ENCODE results near the gene LTBP1. TPM values are rescaled to one million over a fixed set of nuclear protein-coding genes. Genes with fewer than 3 reads are reported as not detected.

Gene LTBP1
- total RNA-seq, 2 donors from 2014 or later, result 19.4 to 23.1 TPM

GRCh38 chr2:33106115-33106514 is 159.4 kb downstream of the LTBP1 start:
- no peaks in the 10 kb centered on the region for H3K36me3 ChIP-seq
- DNase-seq, result no peak
- no peaks in the 10 kb centered on the region for H3K27me3 ChIP-seq
- no peak overlapping the region for H3K4me3 ChIP-seq
- H3K4me1 ChIP-seq, result no peaks in the 10 kb centered on the region
- H3K9me3 ChIP-seq, result no peaks in the 10 kb centered on the region
- TF ChIP-seq CTCF (IDR thresholded peaks at IDR 0.05), result no peak
- H3K9ac ChIP-seq (ENCODE audit: low read depth in 2 of 2, low read length in 2 of 2), result no peak overlapping the region
- intact Hi-C loops (cut with DNase I), result no loop called here
- H3K27ac ChIP-seq, result no peak overlapping the region

- no peak for DNase-seq
- Histone ChIP-seq H3K9me3 (no peaks in the 10 kb centered on the region), H3K9ac (ENCODE audit: low read depth in 2 of 2, low read length in 2 of 2) (no peak overlapping the region), H3K4me1 (no peaks in the 10 kb centered on the region), H3K4me3 (no peak overlapping the region), H3K36me3 (no peaks in the 10 kb centered on the region), H3K27ac (no peak overlapping the region), H3K27me3 (no peaks in the 10 kb centered on the region)
- intact Hi-C loops (cut with DNase I), result no loop called here
- TF ChIP-seq CTCF (IDR thresholded peaks at IDR 0.05), result no peak
These were observed 161.1 kb downstream of the LTBP1 start for GRCh38 chr2:33107690-33108482.

GRCh38 chr2:33108483-33109443 is 162.0 kb downstream of the LTBP1 start:
- no peaks in the 10 kb centered on the region for H3K9me3 ChIP-seq
- no peak for TF ChIP-seq CTCF (IDR thresholded peaks at IDR 0.05)
- no peak overlapping the region for H3K4me3 ChIP-seq
- intact Hi-C loops (cut with DNase I), result no loop called here
- no peaks in the 10 kb centered on the region for H3K36me3 ChIP-seq
- H3K4me1 ChIP-seq, result no peaks in the 10 kb centered on the region
- H3K9ac ChIP-seq (ENCODE audit: low read depth in 2 of 2, low read length in 2 of 2), result no peak overlapping the region
- no peaks in the 10 kb centered on the region for H3K27me3 ChIP-seq
- DNase-seq, result no peak
- no peak overlapping the region for H3K27ac ChIP-seq

- no peaks in the 10 kb centered on the region for H3K9me3 ChIP-seq
- H3K27me3 ChIP-seq, result no peaks in the 10 kb centered on the region
- TF ChIP-seq CTCF (IDR thresholded peaks at IDR 0.05), result no peak
- no peaks in the 10 kb centered on the region for H3K36me3 ChIP-seq
- DNase-seq, result no peak
- H3K27ac ChIP-seq, result no peak overlapping the region
- intact Hi-C loops (cut with DNase I), result no loop called here
- H3K4me1 ChIP-seq, result no peaks in the 10 kb centered on the region
- H3K9ac ChIP-seq (ENCODE audit: low read depth in 2 of 2, low read length in 2 of 2), result no peak overlapping the region
- H3K4me3 ChIP-seq, result no peak overlapping the region
These were observed 163.7 kb downstream of the LTBP1 start for GRCh38 chr2:33110461-33110860.

- TF ChIP-seq CTCF (IDR thresholded peaks at IDR 0.05), result no peak
- no peaks in the 10 kb centered on the region for H3K9me3 ChIP-seq
- H3K27ac ChIP-seq, result no peak overlapping the region
- intact Hi-C loops (cut with DNase I), result no loop called here
- H3K36me3 ChIP-seq, result no peaks in the 10 kb centered on the region
- no peak overlapping the region for H3K4me3 ChIP-seq
- no peak overlapping the region for H3K9ac ChIP-seq (ENCODE audit: low read depth in 2 of 2, low read length in 2 of 2)
- no peaks in the 10 kb centered on the region for H3K27me3 ChIP-seq
- DNase-seq, result no peak
- no peaks in the 10 kb centered on the region for H3K4me1 ChIP-seq
These were observed 164.3 kb downstream of the LTBP1 start for GRCh38 chr2:33111002-33111446.
